ENCODE measurements around the gene ADAM10. TPM values are rescaled to one million over a fixed set of nuclear protein-coding genes. Genes with fewer than 3 reads are reported as not detected.

The ADAM10 gene
- total RNA-seq, 2 donors from 2014 or later: 191 to 211 TPM

DNA sequence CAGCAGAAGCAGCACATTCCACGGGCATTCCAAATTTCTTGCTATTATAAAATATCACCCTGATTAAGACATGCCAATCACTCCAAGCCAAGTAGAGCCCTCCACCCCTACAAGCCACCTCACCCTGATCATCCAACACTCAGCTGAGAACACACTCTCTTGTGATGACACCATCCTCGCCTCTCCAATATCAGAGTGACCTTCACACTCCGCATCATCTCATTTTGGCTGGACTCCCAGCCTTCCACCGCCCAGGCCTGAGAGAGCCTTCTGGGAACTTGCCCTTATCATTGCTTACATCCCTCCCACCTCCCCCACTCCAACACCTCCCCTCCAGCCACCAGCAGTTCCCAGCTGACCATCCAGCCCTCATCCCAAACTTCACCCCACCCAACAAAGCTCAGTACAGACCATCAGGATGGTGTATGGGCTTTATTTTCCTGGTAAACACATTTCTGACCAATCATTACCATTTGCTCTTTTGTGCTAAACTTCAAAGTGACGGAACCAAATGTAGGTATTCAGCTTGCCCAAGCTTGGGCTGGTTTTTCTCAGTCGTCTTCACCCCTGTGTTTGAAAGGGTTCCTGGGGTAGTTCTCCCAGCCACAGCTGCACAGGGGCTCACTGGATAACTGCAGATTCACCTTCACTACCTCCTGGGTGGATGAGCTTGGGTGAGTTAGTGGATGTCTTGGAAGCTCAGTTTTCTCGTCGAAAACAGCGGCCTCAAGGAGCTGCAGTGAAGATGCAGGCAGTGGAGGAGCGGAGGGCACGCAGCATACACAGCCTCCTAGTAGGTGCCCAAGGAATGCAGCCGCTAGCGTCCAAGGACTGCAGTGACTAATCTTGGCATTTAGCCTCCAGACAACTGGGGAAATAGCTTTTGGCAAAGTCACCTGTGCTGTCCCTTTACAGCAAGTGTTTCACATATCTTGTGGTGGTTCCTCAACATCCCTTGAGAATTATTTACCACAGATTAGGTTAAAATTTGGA lies 202.6 kb downstream of the ADAM10 start:
- H3K27ac Mint-ChIP-seq: no peak overlapping the region
- peaks cover 4% of the 10 kb centered on the region for H3K4me1 Mint-ChIP-seq
- H3K27me3 Mint-ChIP-seq (ENCODE audit: insufficient read depth): no peaks in the 10 kb centered on the region
- WGBS, 2 experiments (ENCODE audit: insufficient coverage in 1 of 2, insufficient read length in 1 of 2): 92 to 94% methylated on average over 9 to 13 of the region's 13 CpGs
- Histone ChIP-seq H3K9ac (ENCODE audit: extremely low read depth, low read length, poor library complexity, severe bottlenecking) (no peak overlapping the region), H3K27me3 (ENCODE audit: control insufficient read depth, insufficient read depth, low read length, poor library complexity, severe bottlenecking) (no peaks in the 10 kb centered on the region), H3K27ac (ENCODE audit: low read depth, low read length) (no peak overlapping the region), H3K36me3 (ENCODE audit: control insufficient read depth, insufficient read depth, low read length) (no peaks in the 10 kb centered on the region), H3K4me3 (ENCODE audit: low read length) (no peak overlapping the region), H3K4me1 (ENCODE audit: control insufficient read depth, insufficient read depth, low read length) (peaks cover under 1% of the 10 kb centered on the region), H3K9me3 (ENCODE audit: control insufficient read depth, low read length) (no peaks in the 10 kb centered on the region)
- H3K9me3 Mint-ChIP-seq: no peaks in the 10 kb centered on the region
- TF ChIP-seq, protein P1, sequence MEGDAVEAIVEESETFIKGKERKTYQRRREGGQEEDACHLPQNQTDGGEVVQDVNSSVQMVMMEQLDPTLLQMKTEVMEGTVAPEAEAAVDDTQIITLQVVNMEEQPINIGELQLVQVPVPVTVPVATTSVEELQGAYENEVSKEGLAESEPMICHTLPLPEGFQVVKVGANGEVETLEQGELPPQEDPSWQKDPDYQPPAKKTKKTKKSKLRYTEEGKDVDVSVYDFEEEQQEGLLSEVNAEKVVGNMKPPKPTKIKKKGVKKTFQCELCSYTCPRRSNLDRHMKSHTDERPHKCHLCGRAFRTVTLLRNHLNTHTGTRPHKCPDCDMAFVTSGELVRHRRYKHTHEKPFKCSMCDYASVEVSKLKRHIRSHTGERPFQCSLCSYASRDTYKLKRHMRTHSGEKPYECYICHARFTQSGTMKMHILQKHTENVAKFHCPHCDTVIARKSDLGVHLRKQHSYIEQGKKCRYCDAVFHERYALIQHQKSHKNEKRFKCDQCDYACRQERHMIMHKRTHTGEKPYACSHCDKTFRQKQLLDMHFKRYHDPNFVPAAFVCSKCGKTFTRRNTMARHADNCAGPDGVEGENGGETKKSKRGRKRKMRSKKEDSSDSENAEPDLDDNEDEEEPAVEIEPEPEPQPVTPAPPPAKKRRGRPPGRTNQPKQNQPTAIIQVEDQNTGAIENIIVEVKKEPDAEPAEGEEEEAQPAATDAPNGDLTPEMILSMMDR (conservative IDR thresholded peaks at IDR 0.05): no peak
- no peaks in the 10 kb centered on the region for H3K36me3 Mint-ChIP-seq (ENCODE audit: low read depth)
- DNase-seq: peak; percentile 45
- no peak overlapping the region for H3K4me3 Mint-ChIP-seq

DNA sequence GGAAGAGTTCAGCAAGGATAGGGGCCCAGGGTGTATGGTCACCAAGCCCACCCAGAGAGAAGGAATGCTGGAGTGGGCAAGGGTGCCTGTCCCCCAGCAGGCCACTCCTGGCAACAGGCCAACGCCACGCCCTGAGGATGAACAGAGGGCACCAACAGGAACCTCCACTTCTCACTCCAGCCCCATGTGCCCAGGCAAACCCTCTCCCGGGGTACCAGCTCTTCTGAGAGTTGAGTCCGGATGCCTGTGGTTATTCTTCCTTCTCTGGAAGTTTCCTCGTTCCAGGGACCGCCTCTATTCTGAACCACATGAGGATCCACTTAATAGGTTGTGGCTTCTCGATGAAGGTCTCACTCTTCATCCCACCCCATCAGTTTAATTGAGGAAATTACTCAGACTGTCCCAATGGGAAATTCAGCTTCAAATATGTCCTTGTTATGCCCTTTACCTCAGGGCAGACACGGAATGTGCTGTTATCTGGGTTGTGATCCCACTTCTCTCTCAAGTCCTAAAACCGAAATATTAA lies 203.4 kb downstream of the ADAM10 start:
- H3K4me1 ChIP-seq (ENCODE audit: control insufficient read depth, insufficient read depth, low read length): no peaks in the 10 kb centered on the region
- DNase-seq: peak; percentile 36
- H3K4me3 ChIP-seq (ENCODE audit: low read length): no peak overlapping the region
- H3K27me3 Mint-ChIP-seq (ENCODE audit: insufficient read depth): no peaks in the 10 kb centered on the region
- no peak overlapping the region for H3K27ac ChIP-seq (ENCODE audit: low read depth, low read length)
- no peak overlapping the region for H3K4me3 Mint-ChIP-seq
- no peaks in the 10 kb centered on the region for H3K36me3 Mint-ChIP-seq (ENCODE audit: low read depth)
- H3K9me3 Mint-ChIP-seq: no peaks in the 10 kb centered on the region
- no peaks in the 10 kb centered on the region for H3K9me3 ChIP-seq (ENCODE audit: control insufficient read depth, low read length)
- WGBS, 2 experiments (ENCODE audit: insufficient coverage in 1 of 2, insufficient read length in 1 of 2): 98 to 100% methylated on average over 7 to 9 of the region's 9 CpGs
- no peaks in the 10 kb centered on the region for H3K27me3 ChIP-seq (ENCODE audit: control insufficient read depth, insufficient read depth, low read length, poor library complexity, severe bottlenecking)
- H3K4me1 Mint-ChIP-seq: peaks cover 7% of the 10 kb centered on the region
- TF ChIP-seq, protein P1 (conservative IDR thresholded peaks at IDR 0.05): no peak
- H3K9ac ChIP-seq (ENCODE audit: extremely low read depth, low read length, poor library complexity, severe bottlenecking): no peak overlapping the region
- no peak overlapping the region for H3K27ac Mint-ChIP-seq
- no peaks in the 10 kb centered on the region for H3K36me3 ChIP-seq (ENCODE audit: control insufficient read depth, insufficient read depth, low read length)

DNA sequence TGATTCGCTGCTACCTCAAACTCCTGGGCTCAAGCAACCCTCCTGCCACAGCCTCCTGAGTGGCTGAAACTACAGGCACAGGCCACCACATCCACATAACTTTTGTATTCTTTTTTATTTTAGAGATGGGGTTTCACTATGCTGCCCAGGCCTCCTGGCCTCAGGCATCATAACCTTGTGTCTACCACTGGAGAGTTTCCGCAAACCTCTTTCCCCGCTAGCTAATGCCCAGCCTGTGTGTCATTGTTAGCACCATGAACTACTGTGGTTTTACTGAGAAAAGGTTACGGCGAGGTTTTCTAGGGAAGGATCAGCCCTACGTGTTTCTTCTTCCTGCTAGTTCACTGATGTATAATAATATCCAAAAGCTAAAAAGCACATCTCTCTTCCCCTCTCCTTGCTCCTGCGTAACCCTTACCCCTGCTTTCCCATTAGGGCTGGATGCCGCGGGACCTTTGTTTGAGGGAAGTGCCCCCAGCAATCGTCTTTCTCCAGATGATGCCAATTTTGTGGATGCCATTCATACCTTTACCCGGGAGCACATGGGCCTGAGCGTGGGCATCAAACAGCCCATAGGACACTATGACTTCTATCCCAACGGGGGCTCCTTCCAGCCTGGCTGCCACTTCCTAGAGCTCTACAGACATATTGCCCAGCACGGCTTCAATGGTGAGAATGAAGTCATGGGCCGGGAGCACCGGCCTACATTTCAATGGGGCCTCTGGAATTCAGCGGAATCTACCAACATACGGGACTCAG lies 204.0 kb downstream of the ADAM10 start:
- Histone ChIP-seq H3K9ac (ENCODE audit: extremely low read depth, low read length, poor library complexity, severe bottlenecking) (no peak overlapping the region), H3K9me3 (ENCODE audit: control insufficient read depth, low read length) (no peaks in the 10 kb centered on the region), H3K4me3 (ENCODE audit: low read length) (no peak overlapping the region), H3K36me3 (ENCODE audit: control insufficient read depth, insufficient read depth, low read length) (no peaks in the 10 kb centered on the region), H3K27me3 (ENCODE audit: control insufficient read depth, insufficient read depth, low read length, poor library complexity, severe bottlenecking) (no peaks in the 10 kb centered on the region), H3K4me1 (ENCODE audit: control insufficient read depth, insufficient read depth, low read length) (no peaks in the 10 kb centered on the region), H3K27ac (ENCODE audit: low read depth, low read length) (no peak overlapping the region)
- Mint-ChIP-seq H3K36me3 (ENCODE audit: low read depth) (no peaks in the 10 kb centered on the region), H3K4me3 (no peak overlapping the region), H3K9me3 (no peaks in the 10 kb centered on the region), H3K27ac (no peak overlapping the region), H3K27me3 (ENCODE audit: insufficient read depth) (no peaks in the 10 kb centered on the region), H3K4me1 (peaks cover 13% of the 10 kb centered on the region)
- DNase-seq: peak; percentile 22
- 95 to 97% methylated on average over 7 to 18 of the region's 18 CpGs for WGBS, 2 experiments (ENCODE audit: insufficient coverage in 1 of 2, insufficient read length in 1 of 2)
- TF ChIP-seq, protein P1 (conservative IDR thresholded peaks at IDR 0.05): no peak
